AG20443 (cell line): ENCODE results near the gene MSH3.

Experiments
- DNase-seq: peaks from one replicate; pipeline ENCODE4 v3.0.0; 2012; ENCODE audit warnings: low spot score, mixed read lengths

Gene MSH3

GRCh38 chr5:80905405-80905804 lies 251.0 kb downstream of the MSH3 start:
- no peak for DNase-seq

DNA sequence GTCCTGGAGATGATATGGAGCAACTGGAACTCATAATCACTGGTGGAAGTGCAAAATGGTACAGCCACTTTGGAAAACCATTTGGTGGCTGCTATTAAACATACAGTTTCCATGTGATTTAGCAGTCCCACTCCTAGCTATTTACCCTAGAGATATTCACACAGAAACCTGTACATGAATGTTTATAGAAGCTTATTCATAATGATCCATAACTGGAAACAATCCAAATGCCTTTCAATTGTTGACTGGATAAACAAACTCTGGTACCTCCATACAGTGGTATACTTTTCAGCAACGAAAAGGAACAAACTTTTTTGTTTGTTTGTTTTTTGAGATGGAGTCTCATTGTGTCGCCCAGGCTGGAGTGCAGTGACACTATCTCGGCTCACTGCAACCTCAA lies 258.0 kb downstream of the MSH3 start:
- no peak for DNase-seq

GRCh38 chr5:80915716-80916115 lies 261.3 kb downstream of the MSH3 start:
- no peak for DNase-seq

- peak; percentile 22 for DNase-seq
Measured at GRCh38 chr5:80916676-80917075, 262.2 kb downstream of the MSH3 start.

DNA sequence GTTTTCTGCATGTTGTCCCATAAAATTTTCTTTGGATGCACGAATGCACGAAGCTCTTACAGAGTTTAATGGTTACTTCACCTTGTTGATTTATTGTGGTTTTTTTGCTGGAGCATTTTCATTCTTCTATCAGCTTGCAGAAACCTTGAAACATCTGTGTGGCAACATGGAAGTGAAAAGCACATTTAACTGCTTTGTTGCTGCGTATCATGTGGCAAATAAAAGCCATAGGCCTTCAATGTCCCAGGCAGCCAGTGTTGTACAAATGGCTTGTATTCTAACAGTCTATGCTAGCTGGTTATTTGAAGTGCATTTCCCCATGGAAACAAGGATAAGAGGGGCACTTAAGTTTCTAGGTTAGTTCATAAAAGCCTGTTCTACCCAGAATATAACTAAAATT lies 263.2 kb downstream of the MSH3 start:
- DNase-seq = no peak

GRCh38 chr5:80919678-80920196 lies 265.3 kb downstream of the MSH3 start:
- DNase-seq = no peak

- DNase-seq = no peak
Measured at GRCh38 chr5:80920333-80920732, 265.9 kb downstream of the MSH3 start.

DNA sequence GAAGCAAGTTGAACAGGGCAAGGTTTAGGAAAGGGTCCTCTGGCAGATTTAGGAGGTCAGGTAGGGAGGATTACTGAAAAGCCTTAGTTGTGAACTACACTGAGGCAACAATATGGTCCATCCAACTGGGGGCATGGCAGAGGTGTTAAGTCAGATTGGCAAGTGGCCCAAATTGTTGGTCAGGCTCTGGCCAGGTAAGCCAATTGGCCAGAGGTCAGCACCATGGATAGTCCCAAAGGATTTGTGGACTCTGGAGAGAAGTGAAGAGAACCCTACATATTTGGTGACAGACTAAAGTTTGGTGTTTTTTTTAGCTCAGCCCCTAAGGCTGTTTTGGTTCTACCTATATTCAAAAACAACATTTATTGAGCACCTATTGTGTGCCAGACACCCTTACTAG lies 266.6 kb downstream of the MSH3 start:
- DNase-seq = no peak

- DNase-seq = no peak
Measured at GRCh38 chr5:80925931-80926330, 271.5 kb downstream of the MSH3 start.
